DND-41 (cell line): ENCODE results near the gene SNAP25.

Experiments used
- ATAC-seq: fragments of 200-7000 bp; cut with Tn5 transposase; 3 replicates; pipeline ENCODE4 v1.9.1; 2021; ENCODE audit warnings: low read depth; ENCODE audit not compliant: insufficient read depth
- DNase-seq: peaks from one replicate; pipeline ENCODE4 v3.0.0-alpha.2; 2020
- H2AFZ ChIP-seq: 2 replicates; pipeline ENCODE4 v1.6.0; 2012; ENCODE audit warnings: low read depth, low read length
- H3K27ac ChIP-seq: 2 replicates; pipeline ENCODE4 v1.5.1; 2012; ENCODE audit warnings: low read length, inconsistent platforms
- H3K27me3 ChIP-seq: fragments of 200-600 bp; sonication (generic); 2 replicates; pipeline ENCODE4 v1.6.0; 2012; ENCODE audit warnings: low read length, mild to moderate bottlenecking, inconsistent platforms; ENCODE audit not compliant: insufficient read depth, poor library complexity
- H3K36me3 ChIP-seq: 2 replicates; pipeline ENCODE4 v1.5.1; 2012; ENCODE audit warnings: low read length, inconsistent platforms; ENCODE audit not compliant: insufficient read depth
- H3K4me1 ChIP-seq: 2 replicates; pipeline ENCODE4 v1.5.1; 2012; ENCODE audit warnings: mild to moderate bottlenecking, low read length; ENCODE audit not compliant: insufficient read depth
- H3K4me2 ChIP-seq: 2 replicates; pipeline ENCODE4 v1.6.0; 2012; ENCODE audit warnings: mild to moderate bottlenecking, moderate library complexity, low read length, inconsistent platforms; ENCODE audit not compliant: insufficient read depth
- H3K4me3 ChIP-seq, 2 experiments: fragments of 200-600 bp in 1 of 2; shearing (Covaris generic) in 1 of 2; 2 replicates each; pipeline ENCODE4 v1.5.1; 2012 to 2016; ENCODE audit warnings: inconsistent platforms in 2 of 2, low read length in 2 of 2, mild to moderate bottlenecking in 2 of 2, low read depth in 1 of 2, moderate library complexity in 1 of 2
- H3K79me2 ChIP-seq: 2 replicates; pipeline ENCODE4 v1.6.0; 2012; ENCODE audit warnings: low read length, inconsistent platforms; ENCODE audit not compliant: insufficient read depth
- H3K9ac ChIP-seq: 2 replicates; pipeline ENCODE4 v1.6.0; 2012; ENCODE audit warnings: low read depth, mild to moderate bottlenecking, inconsistent platforms, low read length, moderate library complexity
- H3K9me3 ChIP-seq: 2 replicates; pipeline ENCODE4 v1.5.1; 2012; ENCODE audit warnings: low read length, moderate library complexity, mild to moderate bottlenecking, inconsistent platforms; ENCODE audit not compliant: insufficient read depth, severe bottlenecking
- H4K20me1 ChIP-seq: 2 replicates; pipeline ENCODE4 v1.6.0; 2012; ENCODE audit warnings: low read length; ENCODE audit not compliant: insufficient read depth
- CTCF ChIP-seq: IDR thresholded peaks from 2 replicates; pipeline ENCODE4 v1.5.1; 2012; ENCODE audit warnings: borderline replicate concordance, low read length, moderate library complexity, mild to moderate bottlenecking; ENCODE audit not compliant: poor library complexity, severe bottlenecking; ENCODE audit errors: extremely low read depth
- EZH2 ChIP-seq: IDR thresholded peaks from 3 replicates; pipeline ENCODE4 v1.6.1; 2012; ENCODE audit warnings: borderline replicate concordance, low read depth, mild to moderate bottlenecking, moderate library complexity, low read length, inconsistent platforms; ENCODE audit not compliant: severe bottlenecking

The SNAP25 gene

GRCh38 chr20:10240655-10241054 is 22.0 kb downstream of the SNAP25 start:
- ATAC-seq (no peak), DNase-seq (no peak)
- H3K27ac ChIP-seq = no peak overlapping the region
- no peak for TF ChIP-seq EZH2
- no peak for TF ChIP-seq CTCF
- no peak overlapping the region for H3K4me3 ChIP-seq
- H3K4me1 ChIP-seq = no peaks in the 10 kb centered on the region
- no peak overlapping the region for H2AFZ ChIP-seq
- H3K36me3 ChIP-seq = no peaks in the 10 kb centered on the region
- H4K20me1 ChIP-seq = no peaks in the 10 kb centered on the region
- no peak overlapping the region for H3K4me2 ChIP-seq
- peaks cover 5% of the 10 kb centered on the region for H3K27me3 ChIP-seq
- H3K79me2 ChIP-seq = no peaks in the 10 kb centered on the region
- no peak overlapping the region for H3K9ac ChIP-seq
- peaks cover 2% of the 10 kb centered on the region for H3K9me3 ChIP-seq

- Histone ChIP-seq H3K9ac (no peak overlapping the region), H3K27ac (no peak overlapping the region), H3K4me2 (no peak overlapping the region), H3K9me3 (peaks cover 2% of the 10 kb centered on the region), H3K79me2 (no peaks in the 10 kb centered on the region), H2AFZ (no peak overlapping the region), H3K4me3 (no peak overlapping the region), H3K4me1 (no peaks in the 10 kb centered on the region), H3K36me3 (no peaks in the 10 kb centered on the region), H4K20me1 (no peaks in the 10 kb centered on the region), H3K27me3 (peaks cover 5% of the 10 kb centered on the region)
- DNase-seq (no peak), ATAC-seq (no peak)
- TF ChIP-seq CTCF = no peak
- no peak for TF ChIP-seq EZH2
Measured at GRCh38 chr20:10242166-10242565, 23.5 kb downstream of the SNAP25 start.

- Histone ChIP-seq H3K27ac (no peak overlapping the region), H3K4me1 (no peaks in the 10 kb centered on the region), H3K9me3 (no peaks in the 10 kb centered on the region)
Measured at GRCh38 chr20:10247440-10247839, 28.8 kb downstream of the SNAP25 start.

More at GRCh38 chr20:10247440-10247839, 28.8 kb downstream of the SNAP25 start:
- Histone ChIP-seq H3K27me3 (peaks cover under 1% of the 10 kb centered on the region), H3K36me3 (no peaks in the 10 kb centered on the region), H2AFZ (no peak overlapping the region), H3K4me2 (no peak overlapping the region), H3K79me2 (no peaks in the 10 kb centered on the region), H3K4me3 (no peak overlapping the region), H3K9ac (no peak overlapping the region), H4K20me1 (no peaks in the 10 kb centered on the region)
- no peak for DNase-seq
- ATAC-seq = no peak
- TF ChIP-seq EZH2 (no peak), CTCF (no peak)
